OCI-LY1 (cell line): Measurements from ENCODE around the gene NAGA.

ENCODE experiments used
- H2AFZ ChIP-seq: fragments of 200-600 bp; sonication (generic), shearing (Covaris generic); 2 replicates; pipeline ENCODE4 v1.6.0; 2014; ENCODE audit warnings: antibody characterized with exemption, mild to moderate bottlenecking, low read length
- H3F3A ChIP-seq: fragments of 200-600 bp; sonication (generic), shearing (Covaris generic); 2 replicates; pipeline ENCODE4 v1.6.0; 2014; ENCODE audit warnings: mild to moderate bottlenecking, antibody characterized with exemption, low read length, moderate library complexity; ENCODE audit not compliant: insufficient read depth
- H3K27ac ChIP-seq: fragments of 200-600 bp; sonication (generic); 2 replicates; pipeline ENCODE4 v1.5.1; 2014; ENCODE audit warnings: low read length, mixed run types, mild to moderate bottlenecking, low read depth; ENCODE audit not compliant: poor library complexity, severe bottlenecking
- H3K27me3 ChIP-seq: fragments of 200-600 bp; sonication (generic); 2 replicates; pipeline ENCODE4 v1.6.0; 2014; ENCODE audit warnings: antibody characterized with exemption, mild to moderate bottlenecking, low read length, moderate library complexity; ENCODE audit not compliant: insufficient read depth
- H3K36me3 ChIP-seq: fragments of 200-600 bp; sonication (generic); 2 replicates; pipeline ENCODE4 v1.6.1; 2014; ENCODE audit warnings: mild to moderate bottlenecking, antibody characterized with exemption, low read length, moderate library complexity, mixed read lengths; ENCODE audit not compliant: insufficient read depth
- H3K4me1 ChIP-seq: fragments of 200-600 bp; sonication (generic); 2 replicates; pipeline ENCODE4 v1.5.1; 2014; ENCODE audit warnings: mild to moderate bottlenecking, low read length, moderate library complexity; ENCODE audit not compliant: insufficient read depth, severe bottlenecking
- H3K4me2 ChIP-seq: fragments of 200-600 bp; sonication (generic), shearing (Covaris generic); 2 replicates; pipeline ENCODE4 v1.6.1; 2014; ENCODE audit warnings: low read length
- H3K4me3 ChIP-seq: fragments of 200-600 bp; sonication (generic); 2 replicates; pipeline ENCODE4 v1.5.1; 2014; ENCODE audit warnings: low read length, low read depth, mild to moderate bottlenecking, mixed read lengths; ENCODE audit not compliant: poor library complexity, severe bottlenecking
- H3K79me2 ChIP-seq: fragments of 200-600 bp; shearing (Covaris generic); 2 replicates; pipeline ENCODE4 v1.6.1; 2016; ENCODE audit warnings: mixed run types, low read length, mixed read lengths; ENCODE audit not compliant: insufficient read depth
- H3K9ac ChIP-seq: fragments of 200-600 bp; sonication (generic), shearing (Covaris generic); 2 replicates; pipeline ENCODE4 v1.6.1; 2014; ENCODE audit warnings: mild to moderate bottlenecking, low read length, mixed read lengths
- H3K9me2 ChIP-seq: fragments of 200-600 bp; sonication (generic), shearing (Covaris generic); 2 replicates; pipeline ENCODE4 v1.6.1; 2014; ENCODE audit warnings: low read depth, mild to moderate bottlenecking, low read length, mixed read lengths
- H3K9me3 ChIP-seq: fragments of 200-600 bp; shearing (Covaris generic); 2 replicates; pipeline ENCODE4 v1.6.1; 2014; ENCODE audit warnings: low read length, mixed read lengths
- H4K20me1 ChIP-seq: fragments of 200-600 bp; sonication (generic), shearing (Covaris generic); 2 replicates; pipeline ENCODE4 v1.6.0; 2016; ENCODE audit warnings: mild to moderate bottlenecking, low read length; ENCODE audit not compliant: insufficient read depth
- EZH2 ChIP-seq: fragments of 200-600 bp; sonication (generic), shearing (Covaris generic); IDR thresholded peaks from 2 replicates; pipeline ENCODE4 v1.8.0; 2017; ENCODE audit warnings: borderline replicate concordance, mixed run types, mild to moderate bottlenecking, antibody characterized with exemption, low read length, moderate library complexity, mixed read lengths
- TF ChIP-seq, protein P1 (sequence below): fragments of 200-600 bp; sonication (generic), shearing (Covaris generic); IDR thresholded peaks from 2 replicates; pipeline ENCODE4 v1.5.1; 2017; ENCODE audit warnings: mild to moderate bottlenecking, antibody characterized with exemption, low read length, moderate library complexity, mixed read lengths

Gene NAGA

DNA sequence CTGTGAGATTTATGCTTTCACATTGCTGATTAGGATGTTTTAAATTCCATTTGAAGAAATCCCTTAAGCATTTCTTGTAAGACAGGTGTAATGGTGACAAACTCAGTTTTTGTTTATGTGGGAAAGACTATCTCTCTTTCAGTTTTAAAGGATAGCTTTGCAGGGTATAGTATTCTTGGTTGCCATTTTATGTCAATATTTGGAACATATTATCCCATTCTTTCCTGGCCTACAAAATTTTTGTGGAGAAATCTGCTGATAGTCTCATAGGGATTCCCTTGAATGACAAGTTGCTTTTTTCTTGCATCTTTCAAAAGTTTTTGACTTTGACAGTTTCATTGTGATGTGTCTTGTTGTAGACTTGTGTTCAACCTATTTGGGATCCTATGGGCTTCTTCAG is 28.8 kb downstream of the NAGA start:
- Histone ChIP-seq H3K9ac (no peak overlapping the region), H3K4me1 (no peaks in the 10 kb centered on the region), H3K4me2 (no peak overlapping the region), H3K79me2 (no peaks in the 10 kb centered on the region), H2AFZ (no peak overlapping the region), H3K36me3 (no peaks in the 10 kb centered on the region; the same call in 1 of the 2 replicates), H3K27ac (no peak overlapping the region), H3K9me3 (peaks cover 9% of the 10 kb centered on the region), H3F3A (no peaks in the 10 kb centered on the region), H4K20me1 (no peaks in the 10 kb centered on the region), H3K9me2 (no peaks in the 10 kb centered on the region), H3K27me3 (no peaks in the 10 kb centered on the region; the same call in 1 of the 2 replicates), H3K4me3 (no peak overlapping the region)
- TF ChIP-seq, protein P1, sequence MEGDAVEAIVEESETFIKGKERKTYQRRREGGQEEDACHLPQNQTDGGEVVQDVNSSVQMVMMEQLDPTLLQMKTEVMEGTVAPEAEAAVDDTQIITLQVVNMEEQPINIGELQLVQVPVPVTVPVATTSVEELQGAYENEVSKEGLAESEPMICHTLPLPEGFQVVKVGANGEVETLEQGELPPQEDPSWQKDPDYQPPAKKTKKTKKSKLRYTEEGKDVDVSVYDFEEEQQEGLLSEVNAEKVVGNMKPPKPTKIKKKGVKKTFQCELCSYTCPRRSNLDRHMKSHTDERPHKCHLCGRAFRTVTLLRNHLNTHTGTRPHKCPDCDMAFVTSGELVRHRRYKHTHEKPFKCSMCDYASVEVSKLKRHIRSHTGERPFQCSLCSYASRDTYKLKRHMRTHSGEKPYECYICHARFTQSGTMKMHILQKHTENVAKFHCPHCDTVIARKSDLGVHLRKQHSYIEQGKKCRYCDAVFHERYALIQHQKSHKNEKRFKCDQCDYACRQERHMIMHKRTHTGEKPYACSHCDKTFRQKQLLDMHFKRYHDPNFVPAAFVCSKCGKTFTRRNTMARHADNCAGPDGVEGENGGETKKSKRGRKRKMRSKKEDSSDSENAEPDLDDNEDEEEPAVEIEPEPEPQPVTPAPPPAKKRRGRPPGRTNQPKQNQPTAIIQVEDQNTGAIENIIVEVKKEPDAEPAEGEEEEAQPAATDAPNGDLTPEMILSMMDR: no peak
- no peak for TF ChIP-seq EZH2

DNA sequence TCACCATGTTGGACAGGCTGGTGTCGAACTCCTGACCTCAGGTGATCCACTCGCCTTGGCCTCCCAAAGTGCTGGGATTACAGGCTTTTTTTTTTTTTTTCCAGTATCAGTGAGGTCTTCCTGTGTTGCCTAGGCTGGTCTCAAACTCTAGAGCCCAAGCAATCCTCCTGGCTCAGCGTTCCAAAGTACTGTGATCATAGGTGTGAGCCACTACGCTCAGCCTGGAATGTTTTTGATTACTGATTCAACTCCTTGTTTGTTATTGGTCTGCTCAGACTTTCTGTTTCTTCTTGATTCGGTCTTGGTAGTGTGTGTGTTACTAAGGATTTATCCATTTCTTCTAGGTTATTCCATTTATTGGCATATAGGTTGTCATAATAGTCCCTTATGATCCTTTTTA is 31.3 kb downstream of the NAGA start:
- no peak overlapping the region for H3K9ac ChIP-seq
- no peak overlapping the region for H2AFZ ChIP-seq
- peaks cover 9% of the 10 kb centered on the region for H3K9me3 ChIP-seq
- TF ChIP-seq, protein P1: no peak
- no peak for TF ChIP-seq EZH2
- no peaks in the 10 kb centered on the region for H3K79me2 ChIP-seq
- H3K27ac ChIP-seq: no peak overlapping the region
- H3K4me2 ChIP-seq: no peak overlapping the region
- no peak overlapping the region for H3K4me3 ChIP-seq
- no peaks in the 10 kb centered on the region for H4K20me1 ChIP-seq
- no peaks in the 10 kb centered on the region for H3K9me2 ChIP-seq
- no peaks in the 10 kb centered on the region; the same call in 1 of the 2 replicates for H3K36me3 ChIP-seq
- no peaks in the 10 kb centered on the region; the same call in 1 of the 2 replicates for H3K27me3 ChIP-seq
- H3K4me1 ChIP-seq: no peaks in the 10 kb centered on the region
- no peaks in the 10 kb centered on the region for H3F3A ChIP-seq

DNA sequence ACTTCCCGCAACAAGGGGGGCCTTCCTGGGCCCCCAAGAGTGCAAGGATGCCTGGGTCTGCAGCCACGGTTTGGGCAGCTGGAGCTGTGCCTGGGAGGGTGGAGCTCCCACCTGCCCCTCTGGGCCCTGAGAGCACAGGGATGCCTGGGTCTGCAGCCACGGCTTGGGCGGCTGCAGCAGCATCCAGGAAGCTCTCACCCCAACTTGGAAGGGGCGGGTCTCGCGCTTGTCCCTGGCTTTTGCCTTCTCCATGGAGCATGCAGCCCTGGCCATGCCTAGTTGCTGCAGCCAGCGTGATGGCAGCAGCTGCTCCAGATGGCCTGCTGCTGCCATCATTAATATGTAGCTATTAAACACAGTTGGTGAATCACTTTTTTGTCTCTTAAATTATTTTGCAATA is 35.4 kb downstream of the NAGA start:
- H2AFZ ChIP-seq: no peak overlapping the region
- H3K4me2 ChIP-seq: no peak overlapping the region
- H4K20me1 ChIP-seq: no peaks in the 10 kb centered on the region
- no peaks in the 10 kb centered on the region for H3F3A ChIP-seq
- H3K9me3 ChIP-seq: peaks cover 17% of the 10 kb centered on the region
- H3K36me3 ChIP-seq: no peaks in the 10 kb centered on the region; the same call in 1 of the 2 replicates
- H3K4me1 ChIP-seq: no peaks in the 10 kb centered on the region
- no peak overlapping the region for H3K27ac ChIP-seq
- H3K79me2 ChIP-seq: no peaks in the 10 kb centered on the region
- H3K9me2 ChIP-seq: no peaks in the 10 kb centered on the region
- no peaks in the 10 kb centered on the region; the same call in 1 of the 2 replicates for H3K27me3 ChIP-seq
- H3K9ac ChIP-seq: no peak overlapping the region
- no peak for TF ChIP-seq EZH2
- TF ChIP-seq, protein P1: no peak
- H3K4me3 ChIP-seq: no peak overlapping the region
